ENCODE measurements around the gene TEX14.
"Not testable (repeated sequence)": the region's sequence is repeated elsewhere in the genome, so short reads cannot be mapped to it uniquely, and the experiment has no call there.

The TEX14 gene

GRCh38 chr17:58605470-58605869, 86.4 kb downstream of the TEX14 start:
- no peak overlapping the region for H3K4me3 Mint-ChIP-seq
- H3K4me1 Mint-ChIP-seq: no peaks in the 10 kb centered on the region
- H3K27ac Mint-ChIP-seq (ENCODE audit: low read depth): no peak overlapping the region
- DNase-seq (ENCODE audit: low spot score in 2 of 2) (no peak), ATAC-seq (replicated peaks; ENCODE audit: extremely low read depth, poor library complexity, severe bottlenecking) (no peak)
- H3K9me3 Mint-ChIP-seq: no peaks in the 10 kb centered on the region
- H3K27me3 Mint-ChIP-seq: no peaks in the 10 kb centered on the region
- H3K36me3 Mint-ChIP-seq (ENCODE audit: insufficient read depth): no peaks in the 10 kb centered on the region

- Mint-ChIP-seq H3K4me3 (no peak overlapping the region), H3K27me3 (no peaks in the 10 kb centered on the region), H3K36me3 (ENCODE audit: insufficient read depth) (no peaks in the 10 kb centered on the region), H3K27ac (ENCODE audit: low read depth) (no peak overlapping the region), H3K4me1 (no peaks in the 10 kb centered on the region), H3K9me3 (no peaks in the 10 kb centered on the region)
- ATAC-seq (replicated peaks; ENCODE audit: extremely low read depth, poor library complexity, severe bottlenecking) (no peak), DNase-seq (ENCODE audit: low spot score in 2 of 2) (no peak)
Measured at GRCh38 chr17:58601976-58602375, 89.9 kb downstream of the TEX14 start.

GRCh38 chr17:58597371-58597770, 94.5 kb downstream of the TEX14 start:
- ATAC-seq (replicated peaks; ENCODE audit: extremely low read depth, poor library complexity, severe bottlenecking) (no peak), DNase-seq (ENCODE audit: low spot score in 2 of 2) (no peak)
- Mint-ChIP-seq H3K4me3 (no peak overlapping the region), H3K36me3 (ENCODE audit: insufficient read depth) (no peaks in the 10 kb centered on the region), H3K27me3 (no peaks in the 10 kb centered on the region), H3K27ac (ENCODE audit: low read depth) (no peak overlapping the region), H3K9me3 (no peaks in the 10 kb centered on the region), H3K4me1 (no peaks in the 10 kb centered on the region)

GRCh38 chr17:58595194-58595792, 96.6 kb downstream of the TEX14 start:
- no peaks in the 10 kb centered on the region for H3K4me1 Mint-ChIP-seq
- no peaks in the 10 kb centered on the region for H3K27me3 Mint-ChIP-seq
- H3K9me3 Mint-ChIP-seq: no peaks in the 10 kb centered on the region
- no peak overlapping the region for H3K4me3 Mint-ChIP-seq
- H3K27ac Mint-ChIP-seq (ENCODE audit: low read depth): no peak overlapping the region
- ATAC-seq (replicated peaks; ENCODE audit: extremely low read depth, poor library complexity, severe bottlenecking): no peak
- no peak for DNase-seq (ENCODE audit: low spot score in 2 of 2)
- no peaks in the 10 kb centered on the region for H3K36me3 Mint-ChIP-seq (ENCODE audit: insufficient read depth)

GRCh38 chr17:58593123-58593522, 98.7 kb downstream of the TEX14 start:
- Mint-ChIP-seq H3K27me3 (no peaks in the 10 kb centered on the region), H3K4me3 (no peak overlapping the region), H3K9me3 (no peaks in the 10 kb centered on the region), H3K27ac (ENCODE audit: low read depth) (no peak overlapping the region), H3K4me1 (no peaks in the 10 kb centered on the region), H3K36me3 (ENCODE audit: insufficient read depth) (no peaks in the 10 kb centered on the region)
- no peak for DNase-seq (ENCODE audit: low spot score in 2 of 2)
- no peak for ATAC-seq (replicated peaks; ENCODE audit: extremely low read depth, poor library complexity, severe bottlenecking)

GRCh38 chr17:58591455-58591854, 100.4 kb downstream of the TEX14 start:
- Mint-ChIP-seq H3K4me1 (no peaks in the 10 kb centered on the region), H3K27me3 (no peaks in the 10 kb centered on the region), H3K36me3 (ENCODE audit: insufficient read depth) (no peaks in the 10 kb centered on the region), H3K9me3 (no peaks in the 10 kb centered on the region), H3K4me3 (no peak overlapping the region), H3K27ac (ENCODE audit: low read depth) (no peak overlapping the region)
- DNase-seq (ENCODE audit: low spot score in 2 of 2): no peak
- no peak for ATAC-seq (replicated peaks; ENCODE audit: extremely low read depth, poor library complexity, severe bottlenecking)

- Mint-ChIP-seq H3K4me3 (no peak overlapping the region), H3K36me3 (ENCODE audit: insufficient read depth) (no peaks in the 10 kb centered on the region), H3K4me1 (no peaks in the 10 kb centered on the region), H3K9me3 (no peaks in the 10 kb centered on the region), H3K27me3 (no peaks in the 10 kb centered on the region), H3K27ac (ENCODE audit: low read depth) (no peak overlapping the region)
- no peak for DNase-seq (ENCODE audit: low spot score in 2 of 2)
- no peak for ATAC-seq (replicated peaks; ENCODE audit: extremely low read depth, poor library complexity, severe bottlenecking)
Measured at GRCh38 chr17:58590377-58590776, 101.5 kb downstream of the TEX14 start.

GRCh38 chr17:58587713-58588117, 104.1 kb downstream of the TEX14 start:
- no peaks in the 10 kb centered on the region for H3K9me3 Mint-ChIP-seq
- no peaks in the 10 kb centered on the region for H3K36me3 Mint-ChIP-seq (ENCODE audit: insufficient read depth)
- H3K27me3 Mint-ChIP-seq: no peaks in the 10 kb centered on the region
- ATAC-seq (replicated peaks; ENCODE audit: extremely low read depth, poor library complexity, severe bottlenecking) (peak; percentile 56), DNase-seq (ENCODE audit: low spot score in 2 of 2) (peak; percentile 19 to 22)
- no peak overlapping the region for H3K27ac Mint-ChIP-seq (ENCODE audit: low read depth)
- H3K4me3 Mint-ChIP-seq: no peak overlapping the region
- no peaks in the 10 kb centered on the region for H3K4me1 Mint-ChIP-seq

- H3K27me3 Mint-ChIP-seq: no peaks in the 10 kb centered on the region
Measured at GRCh38 chr17:58586009-58586644, 105.7 kb downstream of the TEX14 start.

GRCh38 chr17:58585554-58585953, 106.3 kb downstream of the TEX14 start:
- Mint-ChIP-seq H3K4me1 (no peaks in the 10 kb centered on the region), H3K36me3 (ENCODE audit: insufficient read depth) (no peaks in the 10 kb centered on the region), H3K27ac (ENCODE audit: low read depth) (no peak overlapping the region), H3K27me3 (no peaks in the 10 kb centered on the region), H3K4me3 (no peak overlapping the region), H3K9me3 (no peaks in the 10 kb centered on the region)
- DNase-seq (ENCODE audit: low spot score in 2 of 2): no peak
- ATAC-seq (replicated peaks; ENCODE audit: extremely low read depth, poor library complexity, severe bottlenecking): no peak

More at GRCh38 chr17:58586009-58586644, 105.7 kb downstream of the TEX14 start:
- Mint-ChIP-seq H3K27ac (ENCODE audit: low read depth) (no peak overlapping the region), H3K4me1 (no peaks in the 10 kb centered on the region), H3K36me3 (ENCODE audit: insufficient read depth) (no peaks in the 10 kb centered on the region), H3K4me3 (no peak overlapping the region), H3K9me3 (no peaks in the 10 kb centered on the region)
- ATAC-seq (replicated peaks; ENCODE audit: extremely low read depth, poor library complexity, severe bottlenecking) (no peak), DNase-seq (ENCODE audit: low spot score in 2 of 2) (no peak)

- H3K27me3 Mint-ChIP-seq: no peaks in the 10 kb centered on the region
Measured at GRCh38 chr17:58583486-58583885, 108.4 kb downstream of the TEX14 start.

GRCh38 chr17:58582718-58583117, 109.1 kb downstream of the TEX14 start:
- H3K4me1 Mint-ChIP-seq; H3K36me3 Mint-ChIP-seq (ENCODE audit: insufficient read depth); H3K27ac Mint-ChIP-seq (ENCODE audit: low read depth); H3K4me3 Mint-ChIP-seq; DNase-seq (ENCODE audit: low spot score in 2 of 2); H3K27me3 Mint-ChIP-seq; ATAC-seq (replicated peaks; ENCODE audit: extremely low read depth, poor library complexity, severe bottlenecking); H3K9me3 Mint-ChIP-seq: not testable (repeated sequence)

More at GRCh38 chr17:58583486-58583885, 108.4 kb downstream of the TEX14 start:
- no peak overlapping the region for H3K27ac Mint-ChIP-seq (ENCODE audit: low read depth)
- no peaks in the 10 kb centered on the region for H3K4me1 Mint-ChIP-seq
- no peak for ATAC-seq (replicated peaks; ENCODE audit: extremely low read depth, poor library complexity, severe bottlenecking)
- no peaks in the 10 kb centered on the region for H3K36me3 Mint-ChIP-seq (ENCODE audit: insufficient read depth)
- no peak for DNase-seq (ENCODE audit: low spot score in 2 of 2)
- no peak overlapping the region for H3K4me3 Mint-ChIP-seq
- no peaks in the 10 kb centered on the region for H3K9me3 Mint-ChIP-seq

GRCh38 chr17:58580671-58581070, 111.2 kb downstream of the TEX14 start:
- Mint-ChIP-seq H3K4me1 (no peaks in the 10 kb centered on the region), H3K27me3 (no peaks in the 10 kb centered on the region), H3K9me3 (no peaks in the 10 kb centered on the region), H3K4me3 (no peak overlapping the region), H3K36me3 (ENCODE audit: insufficient read depth) (no peaks in the 10 kb centered on the region), H3K27ac (ENCODE audit: low read depth) (no peak overlapping the region)
- ATAC-seq (replicated peaks; ENCODE audit: extremely low read depth, poor library complexity, severe bottlenecking) (no peak), DNase-seq (ENCODE audit: low spot score in 2 of 2) (no peak)

Measured in central memory CD8-positive, alpha-beta T cell (primary cell).